ENCODE results near the gene RTN4. TPM values are rescaled to one million over a fixed set of nuclear protein-coding genes. Genes with fewer than 3 reads are reported as not detected.

The RTN4 gene
- total and polyA plus RNA-seq, 2 experiments from 2014 or later, result 186 to 223 TPM

GRCh38 chr2:55025082-55025481 is 25.2 kb downstream of the RTN4 start:
- no peaks in the 10 kb centered on the region for H3K27me3 ChIP-seq
- no peak overlapping the region for H3K27ac ChIP-seq
- H3K4me3 ChIP-seq, result no peak overlapping the region
- TF ChIP-seq CTCF (IDR thresholded peaks at IDR 0.05; ENCODE audit: low read depth, low read length), result no peak
- no peaks in the 10 kb centered on the region for H3K36me3 ChIP-seq
- no peaks in the 10 kb centered on the region for H3K9me3 ChIP-seq (ENCODE audit: low read depth)
- peaks cover 13% of the 10 kb centered on the region for H3K4me1 ChIP-seq (ENCODE audit: low read depth)
- DNase-seq (ENCODE audit: low read depth in 1 of 2, low spot score in 1 of 2), result no peak

- H3K36me3 ChIP-seq, result peaks cover 6% of the 10 kb centered on the region
- H3K27me3 ChIP-seq, result no peaks in the 10 kb centered on the region
- no peaks in the 10 kb centered on the region for H3K9me3 ChIP-seq (ENCODE audit: low read depth)
- TF ChIP-seq CTCF (IDR thresholded peaks at IDR 0.05; ENCODE audit: low read depth, low read length), result no peak
- H3K4me1 ChIP-seq (ENCODE audit: low read depth), result no peaks in the 10 kb centered on the region
- no peak for DNase-seq (ENCODE audit: low read depth in 1 of 2, low spot score in 1 of 2)
- H3K27ac ChIP-seq, result no peak overlapping the region
- H3K4me3 ChIP-seq, result no peak overlapping the region
These were observed 27.8 kb downstream of the RTN4 start for GRCh38 chr2:55022476-55022875.

GRCh38 chr2:55019526-55020258 is 30.6 kb downstream of the RTN4 start:
- Histone ChIP-seq H3K27me3 (no peaks in the 10 kb centered on the region), H3K9me3 (ENCODE audit: low read depth) (no peaks in the 10 kb centered on the region), H3K4me1 (ENCODE audit: low read depth) (no peaks in the 10 kb centered on the region), H3K27ac (no peak overlapping the region), H3K4me3 (no peak overlapping the region), H3K36me3 (peaks cover 7% of the 10 kb centered on the region)
- peak in 1 of 2 donors; percentile 37 for DNase-seq (ENCODE audit: low read depth in 1 of 2, low spot score in 1 of 2)
- no peak for TF ChIP-seq CTCF (IDR thresholded peaks at IDR 0.05; ENCODE audit: low read depth, low read length)

GRCh38 chr2:55018619-55019018 is 31.6 kb downstream of the RTN4 start:
- Histone ChIP-seq H3K27me3 (no peaks in the 10 kb centered on the region), H3K36me3 (peaks cover 7% of the 10 kb centered on the region), H3K4me3 (no peak overlapping the region), H3K4me1 (ENCODE audit: low read depth) (peaks cover 8% of the 10 kb centered on the region), H3K27ac (no peak overlapping the region), H3K9me3 (ENCODE audit: low read depth) (no peaks in the 10 kb centered on the region)
- TF ChIP-seq CTCF (IDR thresholded peaks at IDR 0.05; ENCODE audit: low read depth, low read length), result no peak
- DNase-seq (ENCODE audit: low read depth in 1 of 2, low spot score in 1 of 2), result no peak

GRCh38 chr2:55017880-55018279 is 32.4 kb downstream of the RTN4 start:
- Histone ChIP-seq H3K27ac (peak overlapping the region; percentile 6), H3K36me3 (peaks cover 7% of the 10 kb centered on the region), H3K4me1 (ENCODE audit: low read depth) (peaks cover 15% of the 10 kb centered on the region), H3K4me3 (no peak overlapping the region), H3K27me3 (no peaks in the 10 kb centered on the region), H3K9me3 (ENCODE audit: low read depth) (no peaks in the 10 kb centered on the region)
- TF ChIP-seq CTCF (IDR thresholded peaks at IDR 0.05; ENCODE audit: low read depth, low read length), result no peak
- no peak for DNase-seq (ENCODE audit: low read depth in 1 of 2, low spot score in 1 of 2)

Data from cardiac muscle cell (in vitro differentiated cells and primary cell).